Fibroblast of the aortic adventitia (primary cell): ENCODE data around the gene COA6. TPM values are rescaled to one million over a fixed set of nuclear protein-coding genes. Genes with fewer than 3 reads are reported as not detected.
A peak's percentile ranks its signal among the peaks of the same experiment; 100 is the strongest.
"Not testable (repeated sequence)": the region's sequence is repeated elsewhere in the genome, so short reads cannot be mapped to it uniquely, and the experiment has no call there.

ENCODE experiments used
- DNase-seq: peaks from one replicate; pipeline ENCODE4 v3.0.0-alpha.2; 2010; ENCODE audit warnings: low read depth
- H3K4me3 ChIP-seq: 2 replicates; pipeline ENCODE4 v1.5.1; 2011; ENCODE audit warnings: low read depth, mild to moderate bottlenecking, control low read depth, low read length, moderate library complexity
- CTCF ChIP-seq: IDR thresholded peaks from 2 replicates; pipeline ENCODE4 v1.5.1; 2011; ENCODE audit warnings: mild to moderate bottlenecking, low read length, control low read depth, inconsistent platforms; ENCODE audit not compliant: insufficient read depth
- total RNA-seq: library from RNA; depleted of rRNA; stranded (reverse); fragments of >200 nt; gene quantifications from 2 replicates; pipeline ENCODE4 v1.2.3, GENCODE V29; 2012; ENCODE audit warnings: low replicate concordance

Gene COA6
- total RNA-seq, 1 donor = 24.6 TPM

DNA sequence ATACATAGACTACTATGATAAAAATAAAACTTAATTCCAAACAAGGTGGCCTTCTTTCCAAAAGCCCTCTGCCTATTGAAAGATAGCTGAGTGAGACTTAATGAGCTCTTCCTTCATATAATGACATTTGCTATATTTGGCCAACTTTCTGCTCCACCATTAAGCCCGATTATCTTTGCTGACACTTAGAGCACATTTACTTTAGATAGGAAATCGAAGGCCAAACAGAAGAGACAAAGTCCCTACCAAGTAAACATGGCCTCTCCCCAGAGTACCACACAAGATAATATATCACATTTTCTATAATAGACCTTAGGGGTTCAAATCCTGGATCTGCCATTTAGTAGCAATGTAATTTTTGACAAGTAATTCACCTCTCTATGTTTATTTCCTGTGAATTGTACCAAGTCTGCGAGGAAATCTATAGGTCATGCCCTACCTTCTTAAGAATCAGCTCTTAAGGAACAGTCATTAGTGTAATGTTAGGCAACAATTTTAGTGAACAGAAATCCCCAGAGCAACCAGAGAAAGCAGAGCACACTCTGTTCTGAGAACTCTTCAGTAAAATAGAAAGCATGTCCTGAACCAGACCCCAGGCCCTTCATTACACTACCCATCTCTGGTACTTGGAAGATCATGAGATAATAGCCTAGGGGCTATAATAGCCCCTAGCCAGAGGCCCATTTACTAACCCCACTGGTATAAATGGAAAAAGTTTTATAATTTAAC is 17.3 kb upstream of the COA6 start:
- no peak for TF ChIP-seq CTCF
- no peak overlapping the region for H3K4me3 ChIP-seq
- DNase-seq = no peak

DNA sequence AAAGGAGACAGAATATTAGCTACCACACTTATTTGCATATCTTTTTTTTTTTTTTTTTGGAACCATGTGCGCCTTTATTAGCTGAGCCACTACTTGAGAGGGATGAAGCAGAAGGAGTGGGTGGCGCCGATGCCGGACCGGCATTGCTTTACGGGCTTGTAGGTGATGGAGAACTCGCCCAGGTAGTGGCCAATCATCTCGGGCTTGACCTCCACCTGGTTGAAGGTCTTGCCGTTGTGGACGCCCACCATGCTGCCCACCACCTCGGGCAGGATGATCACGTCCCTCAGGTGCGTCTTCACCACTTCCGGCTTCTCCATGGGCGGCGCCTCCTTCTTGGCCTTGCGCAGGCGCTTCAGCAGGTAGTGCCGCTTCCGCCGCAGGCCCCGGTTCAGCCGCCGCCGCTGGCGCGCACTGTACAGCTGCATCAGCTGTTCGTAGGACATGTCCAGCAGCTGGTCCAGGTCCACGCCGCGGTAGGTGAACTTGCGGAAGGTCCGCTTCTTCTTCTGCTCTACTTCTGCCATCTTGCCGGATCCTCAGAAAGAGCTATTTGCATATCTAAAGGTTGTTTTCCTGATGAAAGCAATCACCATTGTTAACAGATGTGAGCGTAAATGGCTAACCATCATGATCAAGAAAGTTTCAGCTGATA is 16.5 kb upstream of the COA6 start:
- H3K4me3 ChIP-seq = peak overlapping the region; percentile 35
- DNase-seq = not testable (repeated sequence)

DNA sequence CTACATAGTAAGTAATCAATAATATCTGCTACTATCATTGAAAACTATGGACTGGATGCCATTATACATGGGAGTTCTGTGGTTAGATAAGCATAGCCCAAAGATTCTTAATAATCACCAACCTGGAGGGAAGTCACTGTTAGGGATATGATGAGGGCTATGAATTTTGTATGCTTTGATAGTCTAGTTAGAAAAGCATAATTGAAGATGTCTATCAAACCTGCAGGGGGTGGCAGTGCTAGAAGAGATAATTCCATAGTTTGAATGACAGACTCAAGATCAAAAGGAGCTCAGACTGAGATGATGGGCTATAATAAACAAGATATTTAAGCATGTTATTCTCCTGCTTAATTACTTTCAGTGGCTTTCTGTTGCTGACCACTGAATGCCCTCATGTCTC is 15.4 kb upstream of the COA6 start:
- DNase-seq = no peak
- H3K4me3 ChIP-seq = no peak overlapping the region
- no peak for TF ChIP-seq CTCF

GRCh38 chr1:234361102-234361603 is 12.1 kb upstream of the COA6 start:
- no peak for DNase-seq
- no peak for TF ChIP-seq CTCF
- H3K4me3 ChIP-seq = no peak overlapping the region

DNA sequence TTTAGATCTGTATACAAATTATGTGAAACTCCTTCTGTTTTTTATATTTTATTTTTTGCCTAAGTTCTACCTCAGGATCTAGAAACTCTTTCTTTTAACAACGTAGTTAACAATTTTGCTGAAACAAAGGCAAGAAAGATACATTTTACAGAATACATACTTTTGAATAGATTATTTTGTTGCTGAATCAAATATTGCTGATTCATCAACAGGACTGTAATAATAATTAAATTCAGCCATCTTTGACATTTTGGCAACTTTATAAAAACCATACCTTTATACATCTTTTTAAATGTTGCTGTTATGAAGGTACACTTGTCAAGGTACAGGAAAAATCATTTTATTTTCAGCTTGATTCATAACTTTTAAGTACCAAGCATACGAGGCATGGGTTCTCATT is 10.7 kb upstream of the COA6 start:
- H3K4me3 ChIP-seq = no peak overlapping the region
- no peak for TF ChIP-seq CTCF
- DNase-seq = no peak

DNA sequence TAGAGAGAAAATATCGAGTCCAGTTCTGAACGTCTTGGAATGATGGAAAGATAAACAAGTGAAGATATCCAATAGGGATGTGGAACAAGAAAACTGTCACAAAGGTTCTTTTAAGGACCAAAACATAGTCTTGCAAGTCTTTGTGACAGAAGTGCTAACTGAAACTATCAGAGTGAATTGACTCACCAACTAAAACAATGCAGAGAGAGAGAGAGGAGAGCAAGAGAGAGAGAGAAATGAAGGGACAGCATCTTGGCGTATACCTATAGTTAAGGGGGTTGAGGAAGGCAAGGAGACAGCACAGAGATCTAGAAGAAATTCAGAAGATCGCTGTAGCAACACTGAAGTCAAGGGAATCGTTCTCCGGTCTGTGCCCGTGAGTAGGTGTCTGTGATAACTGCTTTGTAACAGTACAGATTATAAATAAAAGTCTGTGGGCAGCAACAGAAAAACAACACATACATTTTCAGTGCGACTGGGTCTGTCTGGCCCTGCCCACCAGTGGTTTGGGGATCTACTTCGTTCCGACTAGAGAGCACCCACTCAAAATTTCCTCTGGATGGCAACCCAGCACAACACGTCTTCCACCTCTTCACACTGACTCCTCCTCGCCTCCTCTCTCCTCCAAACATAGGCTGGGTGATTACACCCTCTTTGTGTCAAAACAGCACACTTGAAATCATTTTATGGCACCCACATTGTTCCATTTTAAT is 4.8 kb upstream of the COA6 start:
- no peak overlapping the region for H3K4me3 ChIP-seq
- no peak for DNase-seq
- TF ChIP-seq CTCF = no peak

GRCh38 chr1:234369033-234369430 is 4.2 kb upstream of the COA6 start:
- TF ChIP-seq CTCF = no peak
- no peak for DNase-seq
- H3K4me3 ChIP-seq = no peak overlapping the region
